GM18909 (cell line): ENCODE results near the gene SPPL2A.
"Not testable (repeated sequence)": the region's sequence is repeated elsewhere in the genome, so short reads cannot be mapped to it uniquely, and the experiment has no call there.

Source experiments
- ATAC-seq: cut with Tn5 transposase; IDR thresholded peaks from one replicate; pipeline ENCODE4 v1.9.1; 2021; ENCODE audit warnings: mild to moderate bottlenecking; ENCODE audit not compliant: unreplicated experiment, poor library complexity

SPPL2A gene

DNA sequence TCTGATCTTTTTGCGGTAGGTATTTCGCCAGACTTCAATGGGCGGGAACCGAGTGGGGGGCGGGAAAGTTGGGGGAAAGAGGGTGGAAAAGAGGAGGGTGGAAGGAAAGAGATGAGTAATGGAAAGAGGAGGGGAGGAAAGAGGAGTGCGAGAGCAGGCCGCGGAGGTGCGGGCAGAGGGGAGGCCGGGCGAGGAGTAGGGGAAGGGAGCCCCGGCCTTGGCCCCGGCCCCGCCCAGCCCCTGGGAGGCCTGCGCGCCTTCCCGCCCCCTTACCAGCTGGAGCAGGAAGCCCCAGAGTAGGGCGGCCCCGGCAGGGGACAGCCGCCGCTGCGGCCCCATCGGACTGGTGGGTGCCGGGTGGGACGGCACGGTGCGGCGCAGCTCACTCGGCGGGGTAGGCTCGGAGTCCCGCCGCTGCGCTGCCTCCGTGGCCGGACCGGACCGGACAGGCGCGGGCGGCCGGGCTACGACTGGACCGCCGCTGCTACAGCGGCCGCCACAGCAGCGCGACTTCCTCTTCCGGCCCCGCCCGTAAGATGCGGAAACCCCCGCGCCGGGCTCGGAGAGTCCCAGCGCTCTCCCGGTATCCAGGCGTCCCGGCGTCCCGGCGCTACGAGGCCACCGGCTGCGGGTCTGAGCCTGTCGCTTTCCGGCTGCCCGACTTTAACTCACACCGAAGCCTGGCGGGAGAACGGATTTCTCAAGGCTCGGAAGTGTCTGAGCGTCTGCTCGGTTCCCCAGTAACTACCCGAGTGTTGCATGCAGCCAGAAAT, at the start of gene SPPL2A:
SPPL2A (minus strand) TSS at position 512 of the 773 bp plus-strand sequence; CDS start at position 339, 173 bp downstream.
- ATAC-seq, result peak; percentile 88

DNA sequence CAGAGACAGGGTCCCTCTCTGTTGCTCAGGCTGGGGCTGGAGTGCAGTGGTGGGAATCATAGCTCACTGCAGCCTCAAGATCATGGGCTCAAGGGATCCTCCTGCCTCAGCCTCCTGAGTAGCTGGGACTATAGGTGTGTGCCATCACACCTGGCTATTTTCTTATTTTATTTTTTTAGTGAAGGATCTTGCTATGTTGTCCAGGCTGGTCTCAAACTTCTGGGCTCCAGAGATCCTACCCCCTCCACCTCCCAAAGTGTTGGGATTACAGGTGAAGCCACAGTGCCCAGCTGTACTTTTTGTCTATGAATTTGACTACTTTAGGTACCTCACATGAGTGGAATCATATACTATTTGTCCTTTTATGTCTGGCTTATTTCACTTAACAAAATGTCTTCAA, 49.1 kb upstream of the SPPL2A start:
- no peak for ATAC-seq

DNA sequence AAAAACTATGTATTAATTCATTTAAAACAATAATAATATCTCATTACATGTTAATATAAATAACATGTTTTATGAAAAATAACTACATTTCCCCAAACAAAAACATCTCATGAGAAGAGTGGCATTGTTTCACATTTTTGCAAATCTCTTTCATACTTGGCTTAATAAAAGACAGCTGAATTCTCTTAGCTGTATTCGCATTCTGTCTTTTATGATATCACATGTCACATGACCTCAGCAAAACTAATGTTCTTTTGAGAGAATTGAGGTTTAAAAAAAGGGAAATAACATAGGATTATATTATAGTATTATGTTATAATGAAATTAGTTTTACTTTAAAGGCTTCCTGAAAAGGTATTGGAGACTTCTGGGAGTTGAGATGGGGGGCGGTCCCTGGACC, 48.4 kb upstream of the SPPL2A start:
- ATAC-seq, result no peak

- no peak for ATAC-seq
Measured at GRCh38 chr15:50813089-50813488, 47.6 kb upstream of the SPPL2A start.

DNA sequence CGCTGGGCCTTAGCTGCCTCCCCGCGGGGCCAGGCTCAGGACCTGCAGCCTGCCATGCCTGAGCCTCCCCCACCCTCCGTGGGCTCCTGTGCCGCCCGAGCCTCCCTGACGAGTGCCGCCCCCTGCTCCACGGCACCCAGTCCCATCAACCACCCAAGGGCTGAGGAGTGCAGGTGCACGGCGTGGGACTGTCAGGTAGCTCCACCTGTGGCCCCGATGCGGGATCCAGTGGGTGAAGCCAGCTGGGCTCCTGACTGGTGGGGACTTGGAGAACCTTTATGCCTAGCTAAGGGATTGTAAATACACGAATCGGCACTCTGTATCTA, 46.6 kb upstream of the SPPL2A start:
- not testable (repeated sequence) for ATAC-seq

- ATAC-seq, result not testable (repeated sequence)
Measured at GRCh38 chr15:50811461-50812180, 46.1 kb upstream of the SPPL2A start.

GRCh38 chr15:50810128-50810527, 44.6 kb upstream of the SPPL2A start:
- no peak for ATAC-seq

DNA sequence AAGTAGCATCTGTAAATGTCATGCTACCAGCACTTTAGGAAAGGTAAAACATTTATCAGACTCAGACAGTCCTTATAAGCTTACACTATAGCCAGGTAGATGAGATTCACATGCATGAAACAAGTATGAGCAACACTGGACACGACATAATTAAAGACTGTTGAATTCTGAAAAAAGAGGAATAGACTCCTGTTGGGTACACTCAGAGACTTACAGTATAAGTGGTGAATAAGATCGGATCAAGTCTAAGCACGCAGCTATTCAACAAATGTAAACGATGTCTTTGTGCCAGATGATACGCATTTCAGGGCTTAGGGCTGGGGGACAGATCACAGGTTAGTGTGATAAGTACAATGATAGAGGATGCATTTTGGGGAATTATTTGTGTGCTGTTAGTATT, 43.2 kb upstream of the SPPL2A start:
- no peak for ATAC-seq

DNA sequence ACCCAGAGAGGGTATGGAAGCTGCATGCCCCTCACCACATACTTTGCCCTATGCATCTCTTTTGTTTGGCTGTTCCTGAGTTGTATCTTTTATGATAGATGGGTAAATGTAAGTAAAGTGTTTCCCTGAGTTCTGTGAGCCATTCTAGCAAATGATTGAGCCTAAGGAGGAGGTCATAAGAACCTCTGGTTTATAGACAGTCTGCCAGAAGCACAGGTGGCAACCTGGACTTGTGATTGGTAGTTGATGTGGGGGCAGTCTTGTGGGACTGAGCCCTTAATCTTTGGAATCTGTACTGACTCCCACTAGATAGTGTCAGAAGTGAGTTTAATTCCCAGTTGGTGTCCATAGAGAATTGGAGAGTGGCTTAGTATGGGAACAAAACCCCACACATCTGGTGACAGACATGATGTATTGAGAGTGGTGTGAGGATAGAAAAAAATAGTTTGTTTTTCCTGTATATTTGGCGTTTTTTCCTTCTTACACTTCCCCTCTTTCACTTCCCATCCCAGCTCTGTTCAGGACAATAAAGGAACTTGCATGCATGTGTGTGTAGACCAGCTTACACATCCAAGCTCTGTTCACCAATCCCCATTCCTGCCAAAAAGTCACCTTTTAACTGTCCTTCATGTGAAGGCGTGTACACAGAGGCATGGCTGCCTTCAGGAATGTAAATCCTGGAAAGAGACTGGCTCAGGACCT, 38.1 kb upstream of the SPPL2A start:
- ATAC-seq, result no peak

- no peak for ATAC-seq
Measured at GRCh38 chr15:50800715-50801114, 35.2 kb upstream of the SPPL2A start.

- ATAC-seq, result no peak
Measured at GRCh38 chr15:50798684-50799083, 33.2 kb upstream of the SPPL2A start.

GRCh38 chr15:50797926-50798325, 32.4 kb upstream of the SPPL2A start:
- no peak for ATAC-seq

DNA sequence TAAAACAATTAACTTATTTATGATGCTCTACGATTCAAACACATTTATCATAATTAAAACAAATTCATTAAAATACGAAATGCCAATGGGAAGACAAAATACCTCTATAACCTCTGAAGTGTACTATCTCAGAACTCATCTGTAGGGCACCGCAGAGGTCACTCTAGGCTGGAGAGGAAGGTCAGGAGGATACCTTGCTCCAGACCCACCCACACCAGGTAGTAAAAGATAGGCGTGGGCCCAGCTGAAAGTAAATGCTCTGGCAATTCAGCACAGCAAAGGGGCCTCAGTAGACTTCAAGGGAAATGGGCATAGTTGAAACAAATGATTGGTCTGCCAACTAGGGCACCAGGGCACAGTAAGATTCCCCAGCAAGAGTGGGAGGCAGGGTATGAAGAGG, 26.0 kb upstream of the SPPL2A start:
- no peak for ATAC-seq

DNA sequence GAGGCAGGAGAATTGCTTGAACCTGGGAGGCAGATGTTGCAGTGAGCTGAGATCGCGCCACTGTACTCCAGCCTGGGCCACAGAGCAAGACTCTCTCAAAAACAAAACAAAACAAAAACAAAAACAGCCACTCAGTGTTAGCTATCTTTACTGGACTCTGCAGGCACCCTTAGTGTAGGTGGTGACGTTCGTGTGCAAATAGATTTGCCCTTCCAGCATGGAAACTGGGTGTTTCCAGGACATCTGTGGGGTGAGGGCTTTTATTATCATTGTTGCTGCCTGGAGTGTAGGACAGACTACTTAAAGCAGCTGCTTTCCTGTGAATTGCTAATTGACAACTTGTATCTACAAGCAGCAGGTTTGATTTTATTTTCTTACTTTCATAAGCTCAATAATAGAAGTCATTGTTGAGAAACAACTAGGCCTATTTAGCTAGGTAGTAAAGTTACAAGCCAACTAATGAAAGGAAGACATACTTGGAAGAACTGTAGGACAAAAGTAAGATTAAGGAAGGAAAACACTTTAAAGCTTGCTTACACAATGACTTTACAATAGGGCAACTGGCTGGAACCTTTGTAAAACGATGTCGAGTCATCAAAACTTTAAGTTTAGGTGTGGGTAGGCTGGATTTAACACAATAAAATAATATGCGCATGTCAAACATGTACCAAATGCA, 25.4 kb upstream of the SPPL2A start:
- no peak for ATAC-seq

DNA sequence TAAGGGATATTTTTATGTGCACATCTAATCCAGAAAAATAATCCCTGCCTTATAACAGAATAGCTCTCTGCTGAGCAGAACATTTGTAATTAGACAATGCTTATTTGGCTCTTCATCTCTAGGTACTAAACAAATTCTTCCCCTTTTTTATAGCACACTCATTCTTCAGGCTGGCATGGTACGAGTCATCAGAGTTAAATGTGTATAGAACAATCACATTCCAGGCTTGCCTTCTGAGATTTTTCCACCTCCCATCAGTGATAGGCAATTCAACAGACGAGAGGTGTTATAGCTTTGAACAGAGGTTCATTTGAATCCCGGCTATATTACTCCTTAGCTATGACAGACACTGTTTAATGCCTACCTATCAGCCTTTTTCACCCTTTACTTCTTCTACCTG, 21.4 kb upstream of the SPPL2A start:
- no peak for ATAC-seq

- ATAC-seq, result no peak
Measured at GRCh38 chr15:50786438-50786837, 20.9 kb upstream of the SPPL2A start.

GRCh38 chr15:50783895-50784294, 18.4 kb upstream of the SPPL2A start:
- no peak for ATAC-seq

DNA sequence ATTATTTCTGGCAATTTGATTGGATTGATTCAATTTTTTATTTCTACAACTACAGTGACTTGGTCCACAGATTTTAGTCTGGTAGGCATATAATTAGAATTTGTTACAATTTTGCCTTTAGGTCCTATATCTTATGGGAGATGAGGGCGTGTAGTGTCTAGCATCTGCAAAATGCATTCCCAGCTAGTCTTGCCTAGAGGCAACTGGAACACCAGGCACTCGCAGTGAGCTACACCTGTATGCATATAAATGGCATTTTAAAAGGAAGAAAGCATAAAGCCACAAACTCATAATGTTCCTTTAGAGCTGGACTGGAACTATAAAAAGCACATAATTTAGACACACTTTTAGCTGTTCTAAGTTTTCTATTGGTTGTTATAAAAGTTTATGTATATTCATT, 17.9 kb upstream of the SPPL2A start:
- ATAC-seq, result no peak

DNA sequence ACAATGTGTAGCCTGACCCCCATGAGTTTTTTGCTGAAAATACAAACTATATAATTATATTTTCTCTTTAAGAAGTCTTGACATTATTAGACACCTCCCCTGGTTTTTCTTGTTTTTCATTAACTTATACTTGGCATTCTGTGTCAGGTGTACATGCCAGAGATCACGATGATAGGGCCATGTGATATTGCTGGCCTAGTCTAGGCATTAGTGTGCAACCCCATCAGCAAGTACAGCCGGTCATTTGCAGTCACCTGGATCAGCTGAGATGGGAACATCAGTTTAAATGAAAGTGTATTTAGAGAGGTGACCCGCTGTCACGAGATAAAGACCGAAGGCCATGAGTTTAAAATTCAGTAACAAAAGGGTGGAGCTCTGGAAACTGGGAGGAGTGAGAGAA, 12.6 kb upstream of the SPPL2A start:
- ATAC-seq, result no peak

GRCh38 chr15:50777042-50777441, 11.5 kb upstream of the SPPL2A start:
- ATAC-seq, result no peak

GRCh38 chr15:50774450-50774849, 8.9 kb upstream of the SPPL2A start:
- ATAC-seq, result no peak
